Astrocyte (in vitro differentiated cells and primary cell): ENCODE data around the gene HDAC2. TPM values are rescaled to one million over a fixed set of nuclear protein-coding genes. Genes with fewer than 3 reads are reported as not detected.
"Not testable (repeated sequence)": the region's sequence is repeated elsewhere in the genome, so short reads cannot be mapped to it uniquely, and the experiment has no call there.

Experiments
- DNase-seq: peaks from one replicate; pipeline ENCODE4 v3.0.0-alpha.2; 2010; ENCODE audit warnings: low read depth
- FAIRE-seq: peaks from 2 replicates; lab custom pipeline; 2011; peaks lifted over from hg19 to GRCh38; lab: Jason Lieb, UNC
- H2AFZ ChIP-seq: 2 replicates; pipeline ENCODE4 v1.6.0; 2012; ENCODE audit warnings: low read depth, low read length, inconsistent platforms
- H3K27ac ChIP-seq: 2 replicates; pipeline ENCODE4 v1.5.1; 2011; ENCODE audit warnings: low read depth, low read length, inconsistent platforms
- H3K27me3 ChIP-seq: 2 replicates; pipeline ENCODE4 v1.6.0; 2011; ENCODE audit warnings: low read length, inconsistent platforms; ENCODE audit not compliant: insufficient read depth
- H3K36me3 ChIP-seq: 2 replicates; pipeline ENCODE4 v1.5.1; 2011; ENCODE audit warnings: low read length, inconsistent platforms; ENCODE audit not compliant: insufficient read depth
- H3K4me1 ChIP-seq: 2 replicates; pipeline ENCODE4 v1.5.1; 2011; ENCODE audit warnings: low read length, inconsistent platforms; ENCODE audit not compliant: insufficient read depth
- H3K4me2 ChIP-seq: 2 replicates; pipeline ENCODE4 v1.6.0; 2012; ENCODE audit warnings: low read length, inconsistent platforms
- H3K4me3 ChIP-seq: 2 replicates; pipeline ENCODE4 v1.5.1; 2011; ENCODE audit warnings: low read depth, mild to moderate bottlenecking, low read length, inconsistent platforms; ENCODE audit not compliant: insufficient read depth
- H3K79me2 ChIP-seq: 2 replicates; pipeline ENCODE4 v1.6.0; 2012; ENCODE audit warnings: mild to moderate bottlenecking, low read length, inconsistent platforms; ENCODE audit not compliant: insufficient read depth
- H3K9ac ChIP-seq: 2 replicates; pipeline ENCODE4 v1.6.0; 2012; ENCODE audit warnings: mild to moderate bottlenecking, low read length, inconsistent platforms
- H3K9me3 ChIP-seq: 2 replicates; pipeline ENCODE4 v1.5.1; 2012; ENCODE audit warnings: low read depth, mild to moderate bottlenecking, low read length, inconsistent platforms; ENCODE audit not compliant: insufficient read depth
- H4K20me1 ChIP-seq: 2 replicates; pipeline ENCODE4 v1.6.0; 2012; ENCODE audit warnings: low read length, inconsistent platforms; ENCODE audit not compliant: insufficient read depth
- H3K27ac Mint-ChIP-seq: one replicate; pipeline ENCODE4 v1.8.0; 2021; ENCODE audit warnings: mild to moderate bottlenecking, mixed read lengths; ENCODE audit not compliant: unreplicated experiment
- H3K27me3 Mint-ChIP-seq: one replicate; pipeline ENCODE4 v1.8.0; 2021; ENCODE audit warnings: low read depth, mixed read lengths; ENCODE audit not compliant: unreplicated experiment
- H3K36me3 Mint-ChIP-seq: one replicate; pipeline ENCODE4 v1.8.0; 2021; ENCODE audit warnings: low read depth, mixed read lengths; ENCODE audit not compliant: unreplicated experiment
- H3K4me1 Mint-ChIP-seq: one replicate; pipeline ENCODE4 v1.8.0; 2021; ENCODE audit warnings: low read depth, mixed read lengths; ENCODE audit not compliant: unreplicated experiment
- H3K4me3 Mint-ChIP-seq: one replicate; pipeline ENCODE4 v1.8.0; 2021; ENCODE audit warnings: mild to moderate bottlenecking, moderate library complexity, mixed read lengths; ENCODE audit not compliant: unreplicated experiment
- H3K9me3 Mint-ChIP-seq: one replicate; pipeline ENCODE4 v1.8.0; 2021; ENCODE audit warnings: mild to moderate bottlenecking, mixed read lengths; ENCODE audit not compliant: unreplicated experiment
- CTCF ChIP-seq: IDR thresholded peaks from 2 replicates; pipeline ENCODE4 v1.5.1; 2011; ENCODE audit warnings: low read depth, mild to moderate bottlenecking, inconsistent platforms, low read length, moderate library complexity; ENCODE audit not compliant: insufficient read depth
- EZH2 ChIP-seq: IDR thresholded peaks from 2 replicates; pipeline ENCODE4 v1.6.1; 2012; ENCODE audit warnings: mild to moderate bottlenecking, low read length, inconsistent platforms; ENCODE audit not compliant: insufficient read depth
- total RNA-seq: library from RNA; stranded (reverse); gene quantifications from 2 replicates; pipeline ENCODE4 v1.2.1, GENCODE V29; 2021

Gene HDAC2
- total RNA-seq, 1 donor from 2014 or later = 179 TPM

GRCh38 chr6:113920663-113921267 is 50.2 kb downstream of the HDAC2 start:
- Histone ChIP-seq H3K36me3 (no peaks in the 10 kb centered on the region), H3K27me3 (no peaks in the 10 kb centered on the region), H4K20me1 (no peaks in the 10 kb centered on the region), H3K27ac (no peak overlapping the region), H3K4me3 (no peak overlapping the region), H3K4me1 (no peaks in the 10 kb centered on the region), H3K4me2 (no peak overlapping the region), H3K9me3 (no peaks in the 10 kb centered on the region), H2AFZ (no peak overlapping the region), H3K79me2 (no peaks in the 10 kb centered on the region), H3K9ac (no peak overlapping the region)
- H3K4me3 Mint-ChIP-seq = no peak overlapping the region
- DNase-seq (no peak), FAIRE-seq (no peak)
- no peaks in the 10 kb centered on the region for H3K9me3 Mint-ChIP-seq
- TF ChIP-seq CTCF = no peak
- no peak overlapping the region for H3K27ac Mint-ChIP-seq
- no peaks in the 10 kb centered on the region for H3K27me3 Mint-ChIP-seq
- no peaks in the 10 kb centered on the region for H3K36me3 Mint-ChIP-seq
- H3K4me1 Mint-ChIP-seq = peaks cover 4% of the 10 kb centered on the region

GRCh38 chr6:113910285-113910684 is 60.7 kb downstream of the HDAC2 start:
- H3K9me3 ChIP-seq, H3K36me3 Mint-ChIP-seq, FAIRE-seq, H3K9ac ChIP-seq, DNase-seq, H3K4me1 ChIP-seq, H3K27me3 ChIP-seq, H3K36me3 ChIP-seq, H3K4me2 ChIP-seq, H2AFZ ChIP-seq, H3K4me1 Mint-ChIP-seq, H3K4me3 ChIP-seq, H3K27ac ChIP-seq, H3K27me3 Mint-ChIP-seq, H3K9me3 Mint-ChIP-seq, H3K79me2 ChIP-seq, H3K27ac Mint-ChIP-seq, H3K4me3 Mint-ChIP-seq, H4K20me1 ChIP-seq: not testable (repeated sequence)

GRCh38 chr6:113909224-113909856 is 61.6 kb downstream of the HDAC2 start:
- H3K4me1 ChIP-seq = peaks cover 4% of the 10 kb centered on the region
- Mint-ChIP-seq H3K4me3 (no peak overlapping the region), H3K9me3 (peaks cover 7% of the 10 kb centered on the region), H3K27me3 (no peaks in the 10 kb centered on the region), H3K27ac (peak overlapping the region; percentile 64), H3K36me3 (no peaks in the 10 kb centered on the region), H3K4me1 (peaks cover 9% of the 10 kb centered on the region)
- H2AFZ ChIP-seq = no peak overlapping the region
- no peak for TF ChIP-seq EZH2
- peak; percentile 66 for TF ChIP-seq CTCF
- no peak overlapping the region for H3K4me3 ChIP-seq
- no peaks in the 10 kb centered on the region for H3K27me3 ChIP-seq
- FAIRE-seq (peak; percentile 78), DNase-seq (peak; percentile 65)
- no peaks in the 10 kb centered on the region for H3K9me3 ChIP-seq
- H3K79me2 ChIP-seq = no peaks in the 10 kb centered on the region
- H3K9ac ChIP-seq = peak overlapping the region; percentile 44
- no peaks in the 10 kb centered on the region for H3K36me3 ChIP-seq
- no peak overlapping the region for H3K27ac ChIP-seq
- H3K4me2 ChIP-seq = peak overlapping the region; percentile 47
- no peaks in the 10 kb centered on the region for H4K20me1 ChIP-seq
